Measurements from ENCODE around the gene GBF1. TPM values are rescaled to one million over a fixed set of nuclear protein-coding genes. Genes with fewer than 3 reads are reported as not detected.

GBF1 gene
- total RNA-seq, 1 experiment from 2014 or later, result 50.6 TPM

DNA sequence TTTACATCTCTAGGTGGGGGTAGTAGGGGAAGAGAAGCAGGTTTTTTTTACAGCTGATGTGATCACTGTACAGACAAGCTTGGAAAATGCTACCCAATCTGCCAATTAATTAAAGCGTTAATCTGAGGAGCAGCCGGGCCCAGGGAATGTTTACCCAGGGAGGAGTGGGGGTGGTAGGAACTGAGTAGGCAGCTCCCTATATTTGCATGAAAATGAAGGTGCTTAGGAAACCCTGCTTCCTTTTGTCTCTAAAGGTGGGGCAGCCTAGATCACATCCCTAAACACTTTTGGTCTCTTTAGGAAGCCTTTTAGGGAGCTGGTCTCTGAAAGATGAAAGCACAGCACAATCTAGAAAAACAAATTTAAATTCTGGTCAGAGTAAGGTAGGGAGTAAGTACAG, 97.1 kb downstream of the GBF1 start:
- intact Hi-C loops (cut with micrococcal nuclease), result no loop called here
- Mint-ChIP-seq H3K27me3 (ENCODE audit: insufficient read depth, unreplicated experiment) (no peaks in the 10 kb centered on the region), H3K4me3 (ENCODE audit: unreplicated experiment) (no peak overlapping the region), H3K4me1 (ENCODE audit: insufficient read depth, unreplicated experiment) (peaks cover 23% of the 10 kb centered on the region), H3K9me3 (ENCODE audit: unreplicated experiment) (no peaks in the 10 kb centered on the region), H3K36me3 (ENCODE audit: insufficient read depth, unreplicated experiment) (peaks cover 35% of the 10 kb centered on the region), H3K27ac (ENCODE audit: low read depth, unreplicated experiment) (peak overlapping the region; percentile 82)
- CTCF ChIA-PET, result interaction anchor here (0.6 to 4.9 kb wide), 7 partner anchors 10 to 113 kb away, joined by 3 to 34 read pairs (median 3); no protein-coding TSS in a partner anchor
- POLR2A ChIA-PET, result interaction anchor here (0.8 to 1.3 kb wide), 5 partner anchors 33 to 97 kb away, joined by 3 to 6 read pairs (median 3); partner anchors contain the start of genes GBF1 and NFKB2
- TF ChIP-seq CTCF (IDR thresholded peaks at IDR 0.05; ENCODE audit: unreplicated experiment), result no peak
- DNase-seq (ENCODE audit: unreplicated experiment), result peak; percentile 37
- no TSS peak for BruUV-seq (replicated peaks)

DNA sequence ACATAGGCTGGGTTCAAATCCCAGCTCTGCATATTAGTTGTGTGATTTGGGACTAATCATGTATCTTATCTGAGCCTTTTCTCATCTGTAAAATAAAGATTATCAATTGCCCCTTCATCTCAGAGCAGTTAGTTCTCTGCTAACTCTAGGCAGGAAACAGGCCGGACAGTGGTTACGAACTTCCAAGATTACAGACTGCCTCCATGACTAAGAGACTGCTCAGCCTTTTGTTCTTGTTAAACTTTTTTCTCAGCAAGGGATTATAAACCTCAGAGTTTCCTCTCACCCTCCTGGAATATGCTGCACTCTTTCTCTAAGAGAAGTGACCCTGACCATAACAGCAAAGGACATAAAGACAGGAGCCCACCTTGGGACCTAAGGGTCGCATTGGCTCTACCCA, 97.6 kb downstream of the GBF1 start:
- Mint-ChIP-seq H3K36me3 (ENCODE audit: insufficient read depth, unreplicated experiment) (peaks cover 32% of the 10 kb centered on the region), H3K4me3 (ENCODE audit: unreplicated experiment) (no peak overlapping the region), H3K4me1 (ENCODE audit: insufficient read depth, unreplicated experiment) (peaks cover 25% of the 10 kb centered on the region), H3K9me3 (ENCODE audit: unreplicated experiment) (no peaks in the 10 kb centered on the region), H3K27me3 (ENCODE audit: insufficient read depth, unreplicated experiment) (no peaks in the 10 kb centered on the region), H3K27ac (ENCODE audit: low read depth, unreplicated experiment) (peak overlapping the region; percentile 82)
- TF ChIP-seq CTCF (IDR thresholded peaks at IDR 0.05; ENCODE audit: unreplicated experiment), result no peak
- peak; percentile 61 for DNase-seq (ENCODE audit: unreplicated experiment)
- BruUV-seq (replicated peaks), result no TSS peak
- ChIA-PET POLR2A (interaction anchor here (0.7 to 1.3 kb wide), 5 partner anchors 33 to 285 kb away, joined by 3 to 6 read pairs (median 3); partner anchors contain the start of gene GBF1), CTCF (interaction anchor here (0.6 to 4.9 kb wide), 5 partner anchors 9 to 114 kb away, joined by 3 to 34 read pairs (median 3); no protein-coding TSS in a partner anchor)
- intact Hi-C loops (cut with micrococcal nuclease), result no loop called here

- ChIA-PET POLR2A (interaction anchor here (0.6 to 1.3 kb wide), 5 partner anchors 15 to 125 kb away, joined by 3 to 8 read pairs (median 3); partner anchors contain the start of gene NFKB2), CTCF (interaction anchor here (0.6 to 4.9 kb wide), 5 partner anchors 8 to 136 kb away, joined by 3 to 34 read pairs (median 3); no protein-coding TSS in a partner anchor)
- no peak for TF ChIP-seq CTCF (IDR thresholded peaks at IDR 0.05; ENCODE audit: unreplicated experiment)
- Mint-ChIP-seq H3K4me1 (ENCODE audit: insufficient read depth, unreplicated experiment) (peaks cover 25% of the 10 kb centered on the region), H3K27me3 (ENCODE audit: insufficient read depth, unreplicated experiment) (no peaks in the 10 kb centered on the region), H3K27ac (ENCODE audit: low read depth, unreplicated experiment) (peak overlapping the region; percentile 89), H3K4me3 (ENCODE audit: unreplicated experiment) (no peak overlapping the region), H3K36me3 (ENCODE audit: insufficient read depth, unreplicated experiment) (peaks cover 31% of the 10 kb centered on the region), H3K9me3 (ENCODE audit: unreplicated experiment) (no peaks in the 10 kb centered on the region)
- intact Hi-C loops (cut with micrococcal nuclease), result no loop called here
- no TSS peak for BruUV-seq (replicated peaks)
- peak; percentile 66 for DNase-seq (ENCODE audit: unreplicated experiment)
Measured at GRCh38 chr10:102344067-102344466, 98.7 kb downstream of the GBF1 start.

DNA sequence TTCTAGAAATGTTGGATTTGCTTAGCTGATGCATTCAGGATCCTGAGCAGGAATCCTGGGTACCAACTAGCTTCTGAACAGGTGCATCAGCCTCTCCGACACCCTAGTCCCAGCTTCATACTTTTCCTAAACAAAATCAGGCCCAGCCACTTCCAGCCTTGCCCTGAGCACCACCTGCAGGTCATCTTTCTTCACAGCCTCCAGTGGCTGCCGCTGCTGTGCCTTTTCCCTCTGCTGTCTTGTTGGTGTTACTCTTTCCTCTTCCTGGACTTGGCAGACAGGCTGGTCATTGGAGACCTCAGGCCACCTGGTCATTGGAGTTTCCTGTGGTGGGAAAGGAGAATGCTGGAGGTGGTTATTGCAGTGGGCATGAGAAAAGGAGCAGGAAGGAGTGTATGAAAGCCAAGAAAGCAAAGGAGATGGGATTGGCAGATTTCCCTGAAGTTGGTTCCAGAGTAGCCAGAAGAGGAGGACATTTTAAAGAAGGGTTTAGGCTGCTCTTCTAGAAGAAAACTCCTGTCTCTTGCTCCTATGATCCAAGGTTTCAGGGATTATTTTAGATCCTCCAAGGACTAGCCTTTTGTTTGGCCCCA, 102.0 kb downstream of the GBF1 start:
- ChIA-PET CTCF (interaction anchor here (0.6 to 14.2 kb wide), 15 partner anchors 9 to 190 kb away, joined by 3 to 354 read pairs (median 5); partner anchors contain the start of gene ELOVL3), POLR2A (interaction anchor here (0.6 to 2.1 kb wide), 4 partner anchors 52 to 178 kb away, joined by 3 to 7 read pairs (median 4); partner anchors contain the start of gene GBF1)
- no peak overlapping the region for H3K4me3 Mint-ChIP-seq (ENCODE audit: unreplicated experiment)
- peak; percentile 63 for DNase-seq (ENCODE audit: unreplicated experiment)
- peak; percentile 56 for TF ChIP-seq CTCF (IDR thresholded peaks at IDR 0.05; ENCODE audit: unreplicated experiment)
- H3K4me1 Mint-ChIP-seq (ENCODE audit: insufficient read depth, unreplicated experiment), result peaks cover 21% of the 10 kb centered on the region
- intact Hi-C loops (cut with micrococcal nuclease), result loop anchor here (1.0 to 5.0 kb wide), 3 partner anchors 100 to 179 kb away; partner anchors contain the start of gene GBF1
- peaks cover 50% of the 10 kb centered on the region for H3K36me3 Mint-ChIP-seq (ENCODE audit: insufficient read depth, unreplicated experiment)
- no peaks in the 10 kb centered on the region for H3K9me3 Mint-ChIP-seq (ENCODE audit: unreplicated experiment)
- no TSS peak for BruUV-seq (replicated peaks)
- no peak overlapping the region for H3K27ac Mint-ChIP-seq (ENCODE audit: low read depth, unreplicated experiment)
- H3K27me3 Mint-ChIP-seq (ENCODE audit: insufficient read depth, unreplicated experiment), result no peaks in the 10 kb centered on the region
